OCI-LY7 (cell line): ENCODE data around the gene ACACB. TPM values are rescaled to one million over a fixed set of nuclear protein-coding genes. Genes with fewer than 3 reads are reported as not detected.

Experiments
- BruUV-seq: library from RNA; stranded (reverse); fragments of 400-500 nt; replicated peaks from 2 replicates; lab custom pipeline; 2021; lab: Mats Ljungman, UMichigan
- CTCF ChIA-PET: fragments of 300-600 bp; sonication (Branson Sonifier 250); formaldehyde crosslinking; loops from one replicate; lab custom pipeline; 2022; ENCODE audit warnings: antibody characterized with exemption; ENCODE audit not compliant: unreplicated experiment; lab: Charles Lee
- POLR2A ChIA-PET: fragments of 300-600 bp; sonication (Branson Sonifier 250); formaldehyde crosslinking; loops from one replicate; lab custom pipeline; 2022; ENCODE audit warnings: antibody characterized with exemption; lab: Charles Lee
- DNase-seq: peaks from one replicate; pipeline ENCODE4 v3.0.0-alpha.2; 2015; ENCODE audit warnings: low spot score
- H2AFZ ChIP-seq: fragments of 200-600 bp; sonication (generic), shearing (Covaris generic); 2 replicates; pipeline ENCODE4 v1.6.1; 2014; ENCODE audit warnings: mild to moderate bottlenecking, antibody characterized with exemption, low read length, moderate library complexity
- H3K27ac ChIP-seq: fragments of 200-600 bp; sonication (generic); 2 replicates; pipeline ENCODE4 v1.5.1; 2014; ENCODE audit warnings: mixed run types, low read depth, mild to moderate bottlenecking, moderate library complexity, low read length, inconsistent platforms; ENCODE audit not compliant: poor library complexity, severe bottlenecking
- H3K36me3 ChIP-seq: fragments of 200-600 bp; sonication (generic); 2 replicates; pipeline ENCODE4 v1.6.1; 2014; ENCODE audit warnings: mild to moderate bottlenecking, antibody characterized with exemption, low read length, moderate library complexity, mixed read lengths; ENCODE audit not compliant: insufficient read depth
- H3K4me1 ChIP-seq: fragments of 200-600 bp; sonication (generic); 2 replicates; pipeline ENCODE4 v1.5.1; 2014; ENCODE audit warnings: mild to moderate bottlenecking, low read length; ENCODE audit not compliant: insufficient read depth, poor library complexity, severe bottlenecking
- H3K4me2 ChIP-seq: fragments of 200-600 bp; sonication (generic); 2 replicates; pipeline ENCODE4 v1.6.1; 2014; ENCODE audit warnings: mild to moderate bottlenecking, low read length
- H3K4me3 ChIP-seq: fragments of 200-600 bp; sonication (generic); 2 replicates; pipeline ENCODE4 v1.5.1; 2014; ENCODE audit warnings: mild to moderate bottlenecking, low read depth, low read length; ENCODE audit not compliant: poor library complexity, severe bottlenecking
- H3K79me2 ChIP-seq: fragments of 200-600 bp; sonication (generic); 2 replicates; pipeline ENCODE4 v1.6.1; 2016; ENCODE audit warnings: low read depth, mild to moderate bottlenecking, low read length, moderate library complexity, mixed read lengths; ENCODE audit not compliant: insufficient read depth
- H3K9me2 ChIP-seq: fragments of 200-600 bp; sonication (generic); 2 replicates; pipeline ENCODE4 v1.6.1; 2016; ENCODE audit warnings: mild to moderate bottlenecking, low read length, mixed read lengths; ENCODE audit not compliant: insufficient read depth
- H3K9me3 ChIP-seq: fragments of 200-600 bp; sonication (generic); 2 replicates; pipeline ENCODE4 v1.6.1; 2014; ENCODE audit warnings: mild to moderate bottlenecking, mixed run types, low read length, mixed read lengths
- H4K20me1 ChIP-seq: fragments of 200-600 bp; sonication (generic); 2 replicates; pipeline ENCODE4 v1.6.1; 2014; ENCODE audit warnings: mild to moderate bottlenecking, antibody characterized with exemption, low read length, moderate library complexity, mixed read lengths; ENCODE audit not compliant: insufficient read depth
- CTCF ChIP-seq: fragments of 200-600 bp; sonication (generic); conservative IDR thresholded peaks from 2 replicates; pipeline ENCODE4 v1.5.1; 2014; ENCODE audit warnings: mild to moderate bottlenecking, antibody characterized with exemption, low read length, moderate library complexity, mixed read lengths
- EZH2phosphoT487 ChIP-seq: fragments of 200-600 bp; sonication (generic); IDR thresholded peaks from 2 replicates; pipeline ENCODE4 v1.6.1; 2018; ENCODE audit warnings: low read depth, borderline replicate concordance, mild to moderate bottlenecking, mixed run types, antibody characterized with exemption, low read length, moderate library complexity, mixed read lengths
- intact Hi-C: fragments of 100-400 bp; cut with micrococcal nuclease; formaldehyde crosslinking; loops from one replicate; pipeline ENCODE4 v1.10.0; 2022; ENCODE audit not compliant: unreplicated experiment
- total RNA-seq, 2 experiments: library from RNA; depleted of rRNA in 1 of 2; stranded (reverse); fragments of >200 nt in 1 of 2; shearing (Covaris generic) in 1 of 2; gene quantifications; 2 replicates each; pipeline ENCODE4 v1.2.3, GENCODE V29; 2014 to 2022

The ACACB gene
- total RNA-seq, 2 experiments from 2014 or later: 19.7 to 45.1 TPM

- intact Hi-C loops: no loop called here
- H3K36me3 ChIP-seq: no peaks in the 10 kb centered on the region
- H3K9me3 ChIP-seq: no peaks in the 10 kb centered on the region
- H4K20me1 ChIP-seq: no peaks in the 10 kb centered on the region
- peaks cover 9% of the 10 kb centered on the region for H3K4me1 ChIP-seq
- H3K9me2 ChIP-seq: no peaks in the 10 kb centered on the region
- CTCF ChIA-PET: no interaction called here
- H3K27ac ChIP-seq: no peak overlapping the region
- H3K4me2 ChIP-seq: no peak overlapping the region
- POLR2A ChIA-PET: interaction anchor here (0.6 kb wide), 1 partner anchor 247 kb away, joined by 4 read pairs; no protein-coding TSS in a partner anchor
- no peaks in the 10 kb centered on the region for H3K79me2 ChIP-seq
- peak; percentile 57 for DNase-seq
- no peak overlapping the region for H2AFZ ChIP-seq
- no TSS peak for BruUV-seq
- TF ChIP-seq CTCF (peak; percentile 72), EZH2phosphoT487 (no peak)
- no peak overlapping the region for H3K4me3 ChIP-seq
These were observed 186.0 kb downstream of the ACACB start for GRCh38 chr12:109302358-109302757.

- no peak for TF ChIP-seq EZH2phosphoT487
- peak; percentile 30; the same call in 1 of the 2 replicates for TF ChIP-seq CTCF
- ChIA-PET POLR2A (no interaction called here), CTCF (no interaction called here)
- intact Hi-C loops: no loop called here
- Histone ChIP-seq H2AFZ (no peak overlapping the region), H3K4me2 (no peak overlapping the region), H3K36me3 (no peaks in the 10 kb centered on the region), H3K9me2 (no peaks in the 10 kb centered on the region), H3K4me1 (peaks cover 13% of the 10 kb centered on the region), H4K20me1 (no peaks in the 10 kb centered on the region), H3K4me3 (no peak overlapping the region), H3K9me3 (no peaks in the 10 kb centered on the region), H3K27ac (no peak overlapping the region), H3K79me2 (no peaks in the 10 kb centered on the region)
- no peak for DNase-seq
- no TSS peak for BruUV-seq
These were observed 186.4 kb downstream of the ACACB start for GRCh38 chr12:109302770-109303169.

GRCh38 chr12:109304485-109304884 is 188.1 kb downstream of the ACACB start:
- H4K20me1 ChIP-seq: no peaks in the 10 kb centered on the region
- no peaks in the 10 kb centered on the region for H3K9me2 ChIP-seq
- no peak overlapping the region for H2AFZ ChIP-seq
- H3K9me3 ChIP-seq: no peaks in the 10 kb centered on the region
- CTCF ChIA-PET: no interaction called here
- POLR2A ChIA-PET: no interaction called here
- no TSS peak for BruUV-seq
- TF ChIP-seq CTCF (no peak), EZH2phosphoT487 (no peak)
- peaks cover 24% of the 10 kb centered on the region for H3K4me1 ChIP-seq
- DNase-seq: peak; percentile 45
- intact Hi-C loops: no loop called here
- no peak overlapping the region for H3K4me3 ChIP-seq
- 0 out of 2 replicates have a peak overlapping the region, but pooled peaks have one; percentile 10 for H3K4me2 ChIP-seq
- no peaks in the 10 kb centered on the region for H3K36me3 ChIP-seq
- no peaks in the 10 kb centered on the region for H3K79me2 ChIP-seq
- no peak overlapping the region for H3K27ac ChIP-seq
